UCSD-AML1 (cell line): Measurements from ENCODE around the gene SYT1.

Experiments
- DNase-seq: peaks from one replicate; lab custom pipeline; 2025; ENCODE audit not compliant: unreplicated experiment; lab: John Stamatoyannopoulos, UW

SYT1 gene

DNA sequence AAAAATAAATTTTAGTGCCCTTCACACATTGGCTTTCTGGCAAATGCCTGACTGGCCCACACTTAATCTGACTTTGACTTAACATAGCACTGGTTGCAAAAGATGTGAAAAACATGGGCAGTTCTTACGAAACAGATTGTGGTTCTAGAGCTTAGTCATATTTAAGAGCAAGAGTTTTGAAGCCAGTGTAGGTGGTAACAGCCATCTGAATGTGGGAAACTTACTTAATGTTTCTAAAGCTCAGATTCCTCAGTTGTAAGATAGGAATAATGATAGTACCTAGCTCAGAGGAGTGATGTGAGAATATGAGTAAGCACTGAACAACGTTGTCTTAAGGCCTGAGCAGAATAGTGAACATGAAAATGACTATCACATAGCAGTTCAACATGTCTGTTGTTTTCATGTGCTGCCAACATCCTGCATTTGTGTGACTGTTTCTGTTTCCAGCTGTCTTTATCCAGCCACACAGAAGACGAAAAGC is 262.7 kb downstream of the SYT1 start:
- DNase-seq: no peak

DNA sequence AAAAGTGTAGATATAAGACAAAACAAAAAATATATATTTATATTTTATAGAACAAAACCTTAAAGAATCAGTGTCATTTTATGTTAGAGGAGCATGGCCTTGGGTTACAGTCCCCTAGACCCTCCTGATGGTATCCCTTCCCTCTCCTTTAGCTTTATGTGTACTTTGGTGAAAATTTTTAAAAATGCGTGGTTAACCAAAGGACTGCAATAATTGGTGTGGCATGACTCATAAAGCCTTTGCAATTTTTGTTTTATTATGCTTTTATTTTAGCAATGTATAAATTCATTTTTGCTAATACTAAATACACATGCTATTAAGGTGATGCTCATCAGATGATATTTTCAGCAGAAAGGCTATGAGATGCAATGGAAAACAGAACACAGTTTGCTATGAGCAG is 264.4 kb downstream of the SYT1 start:
- DNase-seq: no peak

DNA sequence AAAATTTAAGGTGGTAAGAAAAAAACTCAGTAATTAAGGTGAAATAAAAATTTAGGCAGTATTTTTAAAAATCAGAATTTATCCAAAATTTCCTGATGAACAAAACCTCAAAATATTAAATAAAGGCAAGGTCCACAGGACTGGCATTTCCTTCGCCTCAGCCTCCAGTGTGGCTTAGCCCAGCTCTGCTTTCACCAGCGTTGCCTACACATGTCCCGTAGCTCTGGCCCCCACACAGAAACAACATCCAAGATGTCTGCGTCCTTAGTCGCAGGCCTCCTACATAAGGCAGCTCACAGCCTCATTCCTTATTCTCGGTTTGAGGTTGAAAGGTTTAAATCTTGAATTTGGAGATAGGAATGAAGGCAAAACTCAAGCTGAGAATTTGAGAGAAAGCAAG is 274.3 kb downstream of the SYT1 start:
- no peak for DNase-seq

DNA sequence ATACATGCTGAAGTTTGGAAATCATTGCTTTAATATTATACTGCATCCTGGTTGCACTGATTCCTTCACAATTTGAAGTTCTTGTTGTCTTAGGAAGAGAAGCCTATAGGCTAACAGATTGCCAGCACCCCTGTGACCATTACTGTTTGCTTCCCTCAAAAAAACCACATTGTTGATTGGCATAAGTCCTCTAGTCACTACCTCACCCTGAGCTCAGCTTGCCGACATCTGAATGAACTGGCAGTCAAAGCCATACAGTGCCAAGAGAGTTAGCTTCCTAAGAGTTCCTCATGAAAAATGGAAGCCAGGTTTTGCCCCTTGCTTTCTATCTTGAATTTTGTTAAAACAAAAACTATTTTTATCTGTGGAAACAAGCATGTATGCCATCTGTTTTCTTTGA is 276.1 kb downstream of the SYT1 start:
- no peak for DNase-seq

DNA sequence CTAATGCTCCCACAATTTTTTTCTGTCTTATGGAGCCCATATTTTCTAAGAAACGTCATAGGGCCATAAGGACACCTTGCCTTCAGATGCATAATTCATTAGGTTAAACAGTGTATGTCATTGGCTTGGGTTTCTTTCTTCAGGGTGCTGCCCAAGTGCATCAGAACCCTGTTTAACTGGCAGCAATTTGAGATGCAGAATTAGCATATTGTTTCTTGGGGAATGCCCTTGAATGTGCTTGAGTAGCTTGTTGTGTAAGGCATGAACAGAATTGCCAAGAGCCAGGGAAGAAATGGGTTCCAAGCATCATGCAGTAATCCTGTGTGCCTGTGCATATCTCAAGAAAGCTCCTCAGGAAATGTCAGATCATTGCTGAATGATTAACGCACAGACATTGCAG is 277.2 kb downstream of the SYT1 start:
- DNase-seq: no peak

DNA sequence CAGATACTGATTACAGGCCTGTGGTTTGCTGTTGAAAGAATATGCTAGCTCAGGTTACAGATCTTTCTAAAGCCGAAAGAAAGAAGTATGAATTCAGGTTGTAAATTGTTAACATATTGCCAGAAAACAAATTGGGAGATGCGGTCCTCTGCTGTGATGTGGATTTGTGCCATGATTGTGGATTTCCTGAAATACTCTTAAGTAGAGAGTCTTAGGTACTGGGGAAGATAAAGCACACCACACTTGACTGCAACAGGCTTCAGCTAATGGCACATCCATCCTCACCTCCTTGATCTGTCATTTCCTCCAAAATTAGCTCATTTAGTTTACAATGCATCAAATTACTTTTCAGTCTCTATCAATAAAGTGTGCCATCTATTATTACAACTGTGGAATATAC is 279.2 kb downstream of the SYT1 start:
- no peak for DNase-seq

DNA sequence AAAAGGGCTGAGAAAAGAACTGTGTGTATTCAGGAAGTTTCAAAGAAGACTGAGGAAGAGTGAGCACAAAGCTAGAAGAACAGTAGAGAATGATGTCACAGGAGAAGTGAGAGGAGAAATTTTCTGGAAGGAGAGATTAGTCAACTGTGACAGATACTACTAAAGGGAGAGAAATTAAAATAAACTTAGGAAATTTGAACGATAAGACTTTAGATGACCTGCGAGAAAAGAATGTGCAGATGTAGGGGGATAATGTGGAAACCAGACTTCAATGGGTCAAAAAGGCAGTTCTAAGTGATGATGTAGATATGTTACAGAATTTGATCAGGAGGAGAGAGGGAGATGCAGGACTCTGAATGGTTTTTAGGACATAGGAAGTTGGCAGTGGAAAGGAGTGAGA is 287.4 kb downstream of the SYT1 start:
- no peak for DNase-seq

DNA sequence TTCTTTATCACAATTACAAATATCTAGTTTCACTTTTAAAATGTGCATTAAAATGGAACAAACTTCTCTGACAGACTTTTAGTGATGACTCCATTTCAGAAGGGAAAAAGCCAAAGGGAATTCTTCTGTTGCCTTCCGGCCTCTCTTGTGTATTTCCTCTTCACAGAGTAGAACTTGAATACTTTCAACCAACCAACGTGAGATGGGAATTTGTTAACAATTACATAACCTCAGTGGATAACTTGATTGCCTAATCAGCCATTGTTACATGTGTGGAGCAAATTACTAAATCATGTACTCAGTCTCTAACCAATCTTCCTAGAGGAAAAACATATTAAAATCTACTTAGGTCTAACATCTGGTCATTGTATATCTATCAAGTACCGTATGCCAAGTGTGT is 291.1 kb downstream of the SYT1 start:
- no peak for DNase-seq

DNA sequence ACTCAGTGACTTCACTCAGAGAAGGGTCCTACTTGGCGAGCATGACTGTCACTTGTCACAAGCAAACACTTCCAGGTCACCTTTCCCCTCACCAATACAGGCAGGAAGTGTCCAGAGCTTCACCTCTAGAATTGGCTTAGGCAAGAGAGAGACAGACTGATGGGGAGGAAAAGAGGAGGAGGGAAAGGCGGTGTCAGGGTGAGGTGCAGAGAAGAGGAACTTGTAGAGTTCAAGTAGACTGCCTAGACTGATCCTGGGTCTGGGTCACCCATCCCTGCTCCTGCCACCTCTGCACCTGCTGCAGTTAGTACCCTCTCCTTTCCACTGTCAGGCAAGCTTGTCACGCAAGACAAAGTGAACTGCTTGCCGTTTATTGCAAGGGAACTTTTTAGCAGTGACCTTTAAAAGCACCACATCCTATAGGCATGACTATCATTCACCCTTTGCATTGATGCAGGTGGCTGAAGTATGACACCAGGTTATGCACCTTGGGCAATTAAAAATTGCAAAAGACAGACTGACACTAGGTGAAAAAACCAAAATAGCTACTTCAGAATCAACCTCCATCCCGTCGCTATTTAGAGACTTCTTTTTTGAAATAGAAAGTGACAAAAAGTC is 292.4 kb downstream of the SYT1 start:
- no peak for DNase-seq

DNA sequence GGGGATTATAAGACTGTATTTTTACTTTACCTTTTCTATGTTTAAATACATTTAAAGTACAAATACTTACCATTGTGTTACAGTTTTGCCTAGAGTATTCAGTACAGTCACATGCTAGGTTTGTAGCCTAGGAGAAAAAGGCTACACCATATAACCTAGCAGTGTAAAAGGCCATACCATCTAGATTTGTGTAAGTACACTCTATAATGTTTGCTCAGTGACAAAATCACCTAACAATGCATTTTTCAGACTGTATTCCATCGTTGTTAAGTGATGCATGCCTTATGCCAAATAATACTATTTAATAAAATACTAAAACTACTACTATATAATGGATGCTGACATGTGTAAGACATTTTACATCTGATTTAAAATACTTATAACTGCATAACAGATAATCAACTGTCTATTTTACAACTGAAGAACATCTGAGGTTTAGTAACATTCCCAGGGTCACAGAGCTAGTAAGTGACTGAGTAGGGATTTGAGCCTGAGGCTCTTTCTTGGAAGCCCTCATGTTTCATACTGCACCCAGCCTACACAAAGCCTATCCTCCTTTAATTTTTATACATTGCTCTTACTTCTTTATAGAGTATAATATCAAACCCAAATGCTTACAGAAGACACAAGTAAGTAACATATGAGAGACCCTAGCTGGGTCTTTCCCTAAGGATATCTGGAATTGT is 296.8 kb downstream of the SYT1 start:
- no peak for DNase-seq

DNA sequence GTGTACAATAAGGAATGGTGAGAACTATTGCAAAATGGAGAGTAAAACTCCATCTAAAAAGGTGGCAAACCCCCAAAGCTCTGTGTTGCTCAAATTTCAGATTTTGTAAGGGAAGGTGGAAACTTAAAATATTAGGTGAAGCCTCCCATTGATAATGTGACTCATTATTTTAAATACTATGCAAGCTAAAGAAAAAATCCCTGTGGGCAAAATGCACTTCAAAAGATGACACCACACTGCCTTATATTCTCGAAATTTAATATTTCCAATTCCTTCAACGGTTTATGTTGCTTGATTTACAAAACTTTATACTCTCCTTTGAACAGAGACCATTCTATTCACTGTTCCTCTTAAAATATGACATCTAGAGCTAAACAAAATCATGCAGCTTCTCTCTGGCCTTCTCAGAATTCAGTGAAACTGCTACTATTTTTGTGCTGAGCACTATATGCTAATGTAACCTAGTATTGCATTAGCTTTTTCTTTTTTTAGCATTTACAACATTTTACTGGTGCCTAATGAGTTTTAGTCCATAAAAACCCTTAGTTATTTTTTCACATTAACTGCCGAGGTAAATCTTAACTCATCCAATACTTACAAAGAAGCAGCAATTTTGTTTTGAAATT is 297.7 kb downstream of the SYT1 start:
- DNase-seq: no peak

DNA sequence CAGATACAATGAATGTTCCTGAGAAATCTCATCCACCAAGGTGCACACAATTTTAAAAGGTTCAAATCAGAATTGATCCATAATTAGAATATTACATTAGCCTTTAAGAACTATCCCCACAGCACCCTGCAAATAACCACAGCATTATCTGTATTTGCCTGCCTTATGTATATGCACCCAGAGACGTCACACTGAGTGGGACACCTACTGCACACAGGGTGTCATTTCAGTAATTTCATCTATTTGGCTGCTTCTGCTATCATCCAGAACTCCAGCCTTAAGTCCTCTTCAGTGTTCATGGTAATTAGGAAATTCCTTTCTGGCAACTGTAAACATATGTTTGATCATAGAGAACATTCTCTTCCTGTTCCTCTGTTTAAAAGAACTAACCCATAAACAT is 298.4 kb downstream of the SYT1 start:
- no peak for DNase-seq

DNA sequence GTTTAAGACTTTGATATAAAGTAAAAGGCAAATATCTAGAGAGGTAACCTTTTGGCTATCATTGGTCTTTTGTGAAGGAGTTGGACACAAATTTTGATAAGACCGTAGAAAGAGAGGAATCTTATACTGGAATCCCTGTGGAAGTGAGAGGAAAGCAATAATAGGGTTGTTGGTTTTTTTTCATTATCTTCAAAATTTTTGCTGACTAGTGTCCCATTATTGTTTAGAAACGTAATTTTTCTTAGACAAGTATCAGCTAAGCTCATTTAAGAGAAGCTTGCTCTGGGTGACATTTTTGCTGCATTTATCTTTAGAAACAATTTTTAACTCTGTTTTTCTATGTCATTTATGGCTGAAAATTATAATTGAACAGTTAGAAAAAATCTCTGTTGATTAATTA is 300.3 kb downstream of the SYT1 start:
- DNase-seq: no peak

DNA sequence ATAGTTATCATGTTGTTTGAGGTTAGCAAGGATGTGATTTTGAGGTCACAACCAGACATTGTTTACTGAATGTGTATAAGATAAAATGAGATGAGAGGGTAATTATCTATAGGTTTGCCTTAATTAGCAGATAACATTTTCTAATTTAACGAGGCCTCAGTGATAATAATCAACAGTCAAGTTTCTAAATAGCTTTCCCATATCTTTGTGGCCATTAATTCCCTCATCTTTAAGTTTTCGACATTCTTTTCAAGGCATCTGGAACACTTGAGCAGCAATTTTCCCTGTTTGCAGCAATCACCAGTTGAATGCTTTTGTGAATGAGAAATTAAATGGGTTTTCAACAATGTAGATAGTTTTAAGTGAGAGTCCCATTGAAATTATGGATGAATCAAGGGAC is 304.1 kb downstream of the SYT1 start:
- no peak for DNase-seq

DNA sequence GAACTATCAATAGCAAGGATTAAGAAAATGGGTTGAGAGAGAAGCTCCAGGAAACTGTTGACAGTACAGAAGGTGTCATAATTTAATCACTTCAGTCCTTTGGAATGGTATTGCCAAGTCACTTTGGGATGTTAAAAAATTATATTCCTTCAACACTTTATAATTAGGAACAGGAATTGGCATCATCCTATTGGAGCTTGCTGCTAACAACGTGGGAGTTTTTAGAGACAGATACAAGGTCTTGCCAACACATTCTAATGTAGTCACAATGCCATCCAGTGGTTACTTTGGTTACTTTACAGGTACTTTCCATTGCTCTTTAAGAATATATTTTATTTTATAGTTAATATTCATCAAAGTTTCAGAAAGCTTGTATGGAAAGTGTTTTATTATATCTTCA is 310.1 kb downstream of the SYT1 start:
- DNase-seq: no peak

DNA sequence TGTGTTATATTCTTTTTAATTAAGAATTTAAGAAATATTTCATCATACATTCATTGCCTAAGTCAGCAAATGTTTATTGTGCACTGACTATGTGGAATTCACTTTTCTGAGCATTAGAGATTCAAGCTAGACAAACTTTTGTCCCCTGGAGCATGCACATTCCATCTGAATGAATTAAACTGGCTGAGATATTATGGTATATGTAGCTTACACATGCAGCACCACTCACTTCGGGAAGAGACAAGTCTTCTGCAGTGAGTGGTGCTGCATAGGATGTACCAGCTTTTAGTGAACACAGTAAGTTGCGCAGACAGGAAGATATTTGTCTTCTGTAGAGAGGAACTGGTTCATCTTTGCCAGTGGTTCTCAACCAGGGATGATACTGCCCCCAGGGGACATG is 318.4 kb downstream of the SYT1 start:
- DNase-seq: no peak

DNA sequence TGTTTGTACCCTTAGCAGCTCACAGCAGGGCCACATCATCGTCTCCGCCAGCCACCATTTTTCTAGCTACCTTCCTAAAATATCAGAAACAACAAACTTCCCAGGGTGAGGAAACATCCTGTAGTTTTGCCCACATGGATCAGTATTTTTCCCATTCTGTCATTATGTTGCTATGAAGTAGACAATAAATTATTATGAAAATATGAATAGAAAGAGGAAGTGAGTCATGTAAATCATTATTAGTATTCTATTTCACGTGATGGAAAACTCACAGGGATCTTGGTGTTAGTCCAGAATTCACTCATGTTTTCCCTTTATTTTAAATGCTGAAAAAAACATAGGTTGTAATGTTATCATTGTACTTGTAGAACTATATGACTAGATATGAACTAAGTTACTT is 319.4 kb downstream of the SYT1 start:
- DNase-seq: no peak

DNA sequence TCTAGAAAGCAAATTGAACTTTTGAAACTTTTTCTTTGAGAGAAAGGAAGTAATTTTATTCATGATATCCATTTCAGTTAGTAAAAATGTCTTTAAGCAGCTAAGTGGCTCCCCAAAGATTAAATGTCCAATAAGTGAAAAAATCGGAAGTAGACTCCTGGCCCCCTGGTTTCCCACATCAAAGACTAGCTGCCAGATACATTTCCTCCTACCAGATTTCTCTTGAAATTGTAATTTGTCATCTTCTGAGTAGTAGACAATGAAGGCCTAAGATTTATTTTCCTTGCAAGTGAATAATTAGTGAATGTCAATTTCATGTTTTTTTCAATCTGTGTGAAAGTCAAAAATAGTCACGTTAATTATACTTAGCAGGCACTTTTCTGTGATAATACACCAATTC is 321.9 kb downstream of the SYT1 start:
- no peak for DNase-seq

DNA sequence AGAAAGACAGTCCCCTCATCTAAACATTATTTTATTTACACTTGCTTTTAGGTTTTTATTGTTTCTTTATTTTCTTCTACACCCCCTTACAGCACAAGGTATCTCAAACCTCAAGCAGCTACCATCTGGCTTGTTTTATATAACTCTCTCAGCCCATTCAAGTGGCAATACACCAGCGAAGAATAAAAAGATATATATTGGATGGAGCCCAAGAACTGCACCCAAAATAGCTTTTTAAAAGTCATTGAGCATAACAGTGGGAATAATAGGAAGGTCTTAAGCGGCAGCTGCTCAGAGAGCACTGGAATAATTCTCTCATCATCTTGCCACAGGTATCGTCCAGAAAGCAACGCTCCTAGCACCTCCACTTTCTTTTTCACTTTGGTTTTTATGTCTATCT is 322.5 kb downstream of the SYT1 start:
- no peak for DNase-seq

DNA sequence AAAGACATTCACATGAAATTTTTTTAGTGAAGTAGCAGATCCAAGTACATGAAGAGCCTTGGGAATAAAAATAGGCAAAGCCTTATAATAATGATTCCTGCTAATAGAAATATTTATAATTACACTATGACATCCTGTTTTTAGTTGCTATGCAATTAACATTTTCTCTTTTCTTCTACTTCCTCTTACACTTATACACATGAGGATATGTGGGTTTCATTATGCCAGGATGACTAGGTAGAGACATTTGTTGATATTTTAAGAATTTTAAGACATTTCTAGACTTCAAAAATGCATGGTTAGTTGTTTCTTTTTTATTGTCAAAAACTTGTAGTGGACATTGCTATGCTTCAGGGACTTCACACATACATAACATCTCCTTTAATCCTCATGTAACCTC is 326.8 kb downstream of the SYT1 start:
- no peak for DNase-seq

DNA sequence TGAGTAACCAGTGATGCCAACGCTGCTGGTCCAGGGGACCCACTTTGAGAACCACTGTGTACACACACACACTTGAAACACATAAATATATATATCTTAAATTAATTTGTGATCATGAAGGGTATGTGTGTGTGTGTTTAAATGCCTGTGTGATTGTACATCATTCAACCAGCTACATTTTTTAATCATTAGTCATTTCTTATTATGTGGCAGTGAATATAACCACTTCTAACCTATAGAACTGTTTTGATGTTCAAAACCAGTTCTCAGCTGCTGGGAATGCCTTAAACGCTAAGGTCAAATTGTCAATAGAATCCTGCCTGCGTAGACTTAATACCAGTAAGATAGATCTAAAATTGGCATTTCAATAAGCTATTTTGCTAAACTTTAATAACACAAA is 330.0 kb downstream of the SYT1 start:
- no peak for DNase-seq

DNA sequence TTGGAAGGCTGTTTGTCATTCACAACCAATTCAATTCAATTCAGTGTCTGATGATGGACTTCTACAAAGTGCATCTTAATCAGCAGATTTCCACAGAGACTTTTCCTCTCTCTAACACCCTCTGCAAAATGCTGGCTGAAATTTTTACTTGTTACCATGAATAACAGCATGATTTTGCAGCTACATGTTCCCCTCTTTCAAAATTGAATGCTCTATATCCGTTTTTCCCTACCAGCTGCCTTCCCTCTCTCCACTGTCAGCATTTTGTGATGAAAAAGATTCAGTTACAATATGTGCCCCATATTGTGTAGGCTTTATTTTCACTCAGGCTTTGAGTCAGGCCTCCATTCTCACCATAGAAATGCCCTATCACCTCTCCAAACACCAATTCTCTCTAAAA is 334.6 kb downstream of the SYT1 start:
- no peak for DNase-seq

DNA sequence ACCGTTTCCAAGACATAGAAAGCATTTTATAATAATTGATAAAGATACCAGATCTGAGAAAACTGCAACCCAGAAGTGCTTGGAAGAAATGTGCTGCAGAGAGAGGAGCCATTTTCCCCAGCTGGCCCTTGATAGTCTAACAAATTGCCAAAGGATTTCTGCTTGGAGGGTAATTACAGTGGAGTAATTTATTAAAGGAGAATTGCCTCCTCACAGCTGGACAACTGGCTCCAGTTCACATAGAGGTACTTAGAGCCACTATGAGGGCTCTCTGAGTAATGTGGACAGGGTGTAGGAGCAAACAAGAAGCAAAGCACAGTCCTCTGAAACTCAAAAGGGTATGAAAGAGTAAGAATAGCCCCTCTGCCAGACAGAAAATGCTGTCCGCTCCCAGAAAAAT is 335.6 kb downstream of the SYT1 start:
- DNase-seq: no peak
